ENCODE data around the gene SLC25A26.

DNA sequence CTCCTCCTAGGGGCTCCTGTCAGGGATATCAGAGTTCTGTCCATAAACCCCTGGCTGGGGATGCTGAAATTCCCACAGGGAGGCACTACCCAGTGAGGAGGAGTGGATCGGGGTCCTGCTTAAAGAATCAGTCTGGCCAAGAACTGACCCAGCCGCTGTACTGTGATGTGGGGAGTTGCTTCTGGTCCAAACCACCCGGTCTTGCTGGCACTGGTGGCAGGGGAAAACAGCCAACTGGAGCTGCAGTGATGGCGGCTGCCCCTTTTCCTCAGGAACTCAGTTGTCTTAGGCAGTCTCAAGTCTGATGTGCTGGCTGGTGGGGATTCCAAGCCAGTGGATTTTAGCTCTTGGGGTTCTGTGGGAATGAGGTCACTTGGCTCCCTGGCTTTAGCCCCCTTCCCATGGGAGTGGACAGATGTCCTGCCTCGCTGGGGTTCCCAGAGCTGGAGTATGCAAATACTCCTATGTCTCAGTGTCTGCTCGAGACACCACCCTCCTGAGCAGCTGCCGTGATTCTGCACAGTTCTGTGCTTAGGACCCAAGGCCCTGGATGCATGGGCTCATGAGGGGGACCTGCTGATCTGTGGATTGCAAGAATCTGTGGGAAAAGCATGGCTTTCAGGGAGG lies 97.1 kb downstream of the SLC25A26 start:
- TF ChIP-seq ZKSCAN8 (CRISPR knock-in tag; IDR thresholded peaks at IDR 0.05; ENCODE audit: borderline replicate concordance) (no peak), MAFK (conservative IDR thresholded peaks at IDR 0.05 in 1 of 2, IDR thresholded peaks at IDR 0.05 in 1 of 2; ENCODE audit: low read length in 2 of 2) (no peak)
